HepG2 (cell line): ENCODE measurements around the gene LDLRAD4. TPM values are rescaled to one million over a fixed set of nuclear protein-coding genes. Genes with fewer than 3 reads are reported as not detected.

Experiments
- ATAC-seq: fragments of 200-7000 bp; cut with Tn5 transposase; 3 replicates; pipeline ENCODE4 v1.9.1; 2020; ENCODE audit warnings: mild to moderate bottlenecking, moderate library complexity
- BruUV-seq: library from RNA; stranded (reverse); fragments of 400-500 nt; replicated peaks from 2 replicates; lab custom pipeline; 2021; lab: Mats Ljungman, UMichigan
- CTCF ChIA-PET: fragments of 300-600 bp; formaldehyde crosslinking; extraction: SDS; loops from one replicate; lab custom pipeline; 2021; ENCODE audit warnings: low total read pairs, inconsistent platforms, low intra/inter-chr PET ratio; lab: Yijun Ruan, JAX
- POLR2A ChIA-PET: fragments of 350-600 bp; sonication (Branson Sonifier 250); formaldehyde crosslinking; loops from one replicate; lab custom pipeline; 2020; ENCODE audit warnings: antibody characterized with exemption, inconsistent platforms; lab: Yijun Ruan, JAX
- DNase-seq: peaks from one replicate; pipeline ENCODE4 v3.0.0-alpha.2; 2015; ENCODE audit warnings: low spot score
- FAIRE-seq: peaks from 3 replicates; lab custom pipeline; 2011; peaks lifted over from hg19 to GRCh38; lab: Jason Lieb, UNC
- H2AFZ ChIP-seq: one replicate; pipeline ENCODE4 v1.6.1; 2011; ENCODE audit warnings: low read length, inconsistent platforms
- H3K27ac ChIP-seq: fragments of 300-600 bp; 3 replicates; pipeline ENCODE4 v1.8.0; 2011; ENCODE audit warnings: mixed run types, mild to moderate bottlenecking, mixed read lengths, low read length, inconsistent platforms; ENCODE audit not compliant: insufficient read depth; ENCODE audit errors: extremely low read length
- H3K27me3 ChIP-seq, 2 experiments: fragments of 200-600 bp in 1 of 2; 2 replicates in 1 of 2; 3 replicates in 1 of 2; pipeline versions ENCODE4 v1.6.0 to v1.8.0; 2011; ENCODE audit warnings: low read length in 2 of 2, mild to moderate bottlenecking in 2 of 2, moderate library complexity in 2 of 2, inconsistent platforms in 1 of 2; ENCODE audit not compliant: insufficient read depth in 2 of 2, control insufficient read depth in 1 of 2
- H3K36me3 ChIP-seq, 2 experiments: fragments of 200-600 bp in 1 of 2; replicated peaks in 1 of 2; 2 replicates in 1 of 2; 3 replicates in 1 of 2; pipeline versions ENCODE4 v1.5.1 to v1.8.0; 2011; ENCODE audit warnings: low read length in 2 of 2, inconsistent platforms in 1 of 2; ENCODE audit not compliant: insufficient read depth in 2 of 2, control insufficient read depth in 1 of 2
- H3K4me1 ChIP-seq: 2 replicates; pipeline ENCODE4 v1.5.1; 2012; ENCODE audit warnings: low read length, inconsistent platforms; ENCODE audit not compliant: insufficient read depth
- H3K4me2 ChIP-seq: 2 replicates; pipeline ENCODE4 v1.6.0; 2011; ENCODE audit warnings: low read depth, low read length, inconsistent platforms
- H3K4me3 ChIP-seq, 3 experiments: fragments of 200-600 bp in 1 of 3; sonication (generic), shearing (Covaris generic) in 1 of 3; replicated peaks in 1 of 3; 2 replicates each; pipeline ENCODE4 v1.5.1; 2011 to 2016; ENCODE audit warnings: low read length in 3 of 3, inconsistent platforms in 2 of 3, low read depth in 2 of 3, mild to moderate bottlenecking in 2 of 3, control low read depth in 1 of 3, mixed read lengths in 1 of 3; ENCODE audit not compliant: insufficient read depth in 1 of 3
- H3K79me2 ChIP-seq: one replicate; pipeline ENCODE4 v1.6.1; 2011; ENCODE audit warnings: low read length, inconsistent platforms; ENCODE audit not compliant: insufficient read depth
- H3K9ac ChIP-seq: 2 replicates; pipeline ENCODE4 v1.6.0; 2011; ENCODE audit warnings: mild to moderate bottlenecking, low read depth, low read length, inconsistent platforms; ENCODE audit not compliant: insufficient read depth
- H3K9me3 ChIP-seq: 2 replicates; pipeline ENCODE4 v1.5.1; 2012; ENCODE audit warnings: mild to moderate bottlenecking, low read length
- H4K20me1 ChIP-seq: 2 replicates; pipeline ENCODE4 v1.6.0; 2011; ENCODE audit warnings: inconsistent platforms, mild to moderate bottlenecking, low read length, moderate library complexity; ENCODE audit not compliant: insufficient read depth
- FOXP4 ChIP-seq: sonication (generic); formaldehyde crosslinking; IDR thresholded peaks from 2 replicates; pipeline ENCODE4 v1.4.0; 2020; ENCODE audit warnings: missing genetic modification reagents
- HCFC1 ChIP-seq: fragments of 150-350 bp; IDR thresholded peaks from 2 replicates; pipeline ENCODE4 v1.6.1; 2014; ENCODE audit warnings: low read depth, low read length
- JUN ChIP-seq: sonication (generic); formaldehyde crosslinking; IDR thresholded peaks from 2 replicates; pipeline ENCODE4 v1.4.0; 2020; ENCODE audit warnings: mild to moderate bottlenecking, missing genetic modification reagents
- KLF16 ChIP-seq, 2 experiments: sonication (generic) in 1 of 2; formaldehyde crosslinking in 1 of 2; IDR thresholded peaks; 2 replicates each; pipeline versions ENCODE4 v1.6.1 to v1.8.0; 2016 to 2023; ENCODE audit warnings: missing genetic modification reagents in 2 of 2, missing compliant biosample characterization in 1 of 2
- NFKB2 ChIP-seq: sonication (generic); formaldehyde crosslinking; IDR thresholded peaks from 2 replicates; pipeline ENCODE4 v1.4.0; 2020; ENCODE audit warnings: missing genetic modification reagents, borderline replicate concordance
- SIX4 ChIP-seq: sonication (generic); formaldehyde crosslinking; IDR thresholded peaks from 2 replicates; pipeline ENCODE4 v1.4.0; 2020; ENCODE audit warnings: missing genetic modification reagents
- SRF ChIP-seq: IDR thresholded peaks from 2 replicates; pipeline ENCODE4 v1.6.1; 2011; ENCODE audit warnings: mild to moderate bottlenecking, low read depth, low read length, moderate library complexity
- ZBTB1 ChIP-seq: sonication (generic); formaldehyde crosslinking; IDR thresholded peaks from 2 replicates; pipeline ENCODE4 v1.4.0; 2020; ENCODE audit warnings: missing genetic modification reagents, borderline replicate concordance
- ZNF138 ChIP-seq: sonication (generic); formaldehyde crosslinking; IDR thresholded peaks from 2 replicates; pipeline ENCODE4 v1.5.0; 2020; ENCODE audit warnings: mild to moderate bottlenecking, low read depth, missing genetic modification reagents
- ZNF34 ChIP-seq: sonication (generic); formaldehyde crosslinking; IDR thresholded peaks from 2 replicates; pipeline ENCODE4 v1.4.0; 2020; ENCODE audit warnings: mild to moderate bottlenecking, missing genetic modification reagents, borderline replicate concordance
- ZNF468 ChIP-seq: sonication (generic); formaldehyde crosslinking; IDR thresholded peaks from 2 replicates; pipeline ENCODE4 v1.8.0; 2022; ENCODE audit warnings: mild to moderate bottlenecking, moderate library complexity, missing genetic modification reagents
- ZNF678 ChIP-seq: sonication (generic); formaldehyde crosslinking; IDR thresholded peaks from 2 replicates; pipeline ENCODE4 v1.4.0; 2020; ENCODE audit warnings: mild to moderate bottlenecking, missing genetic modification reagents
- ZNF691 ChIP-seq: sonication (generic); formaldehyde crosslinking; IDR thresholded peaks from 2 replicates; pipeline ENCODE4 v1.4.0; 2020; ENCODE audit warnings: missing genetic modification reagents, low read depth, mild to moderate bottlenecking, borderline replicate concordance
- ZNF740 ChIP-seq: sonication (generic); formaldehyde crosslinking; IDR thresholded peaks from 2 replicates; pipeline ENCODE4 v1.4.0; 2020; ENCODE audit warnings: missing genetic modification reagents
- ZNF746 ChIP-seq: sonication (generic); formaldehyde crosslinking; IDR thresholded peaks from 2 replicates; pipeline ENCODE4 v1.8.0; 2022; ENCODE audit warnings: mild to moderate bottlenecking, missing genetic modification reagents
- ZNF768 ChIP-seq: sonication (generic); formaldehyde crosslinking; IDR thresholded peaks from 2 replicates; pipeline ENCODE4 v1.4.0; 2020; ENCODE audit warnings: missing genetic modification reagents
- WGBS: methylation state at CpG from one replicate; pipeline ENCODE4 v1.1.6; 2017; ENCODE audit warnings: low lambda C conversion rate; 5-methylcytosine and 5-hydroxymethylcytosine counted together
- in situ Hi-C: cut with HindIII; loops from 2 replicates; pipeline ENCODE4 v1.10.0; 2017; ENCODE audit warnings: low pct_unique_long_range_greater_than_20kb; ENCODE audit not compliant: extremely low pct_ligation_motif_present
- intact Hi-C: fragments of 100-400 bp; cut with micrococcal nuclease; formaldehyde crosslinking; loops from one replicate; pipeline ENCODE4 v1.10.0; 2022; ENCODE audit not compliant: unreplicated experiment
- polyA plus RNA-seq, 8 experiments: library from polyadenylated mRNA; depleted of rRNA in 3 of 8; stranded (reverse) in 7 of 8; unstranded in 1 of 8; fragments of >200 nt; fragmentation: Illumina TruSeq in 4 of 8; extraction: Trizol in 4 of 8; gene quantifications; 2 replicates each; pipeline versions ENCODE4 v1.2.1 to v1.2.3, GENCODE V29; 2011 to 2016; ENCODE audit warnings: low read depth in 4 of 8, missing spikeins in 1 of 8, mixed read lengths in 1 of 8; ENCODE audit not compliant: insufficient read depth in 1 of 8
- total RNA-seq, 5 experiments: library from RNA; depleted of rRNA; stranded (reverse); fragments of >200 nt; fragmentation: Illumina TruSeq; extraction: Trizol; gene quantifications; 2 replicates each; pipeline ENCODE4 v1.2.3, GENCODE V29; 2016; ENCODE audit warnings: low read depth in 1 of 5

Gene LDLRAD4
- total and polyA plus RNA-seq, 2 of the 13 experiments (the other 11 are each of a cell fraction or from before 2014, with no cell fraction given) = 13.6 to 20.9 TPM

GRCh38 chr18:13275075-13275474 lies 56.5 kb downstream of the LDLRAD4 start (continued):
- TF ChIP-seq ZNF678 = no peak

DNA sequence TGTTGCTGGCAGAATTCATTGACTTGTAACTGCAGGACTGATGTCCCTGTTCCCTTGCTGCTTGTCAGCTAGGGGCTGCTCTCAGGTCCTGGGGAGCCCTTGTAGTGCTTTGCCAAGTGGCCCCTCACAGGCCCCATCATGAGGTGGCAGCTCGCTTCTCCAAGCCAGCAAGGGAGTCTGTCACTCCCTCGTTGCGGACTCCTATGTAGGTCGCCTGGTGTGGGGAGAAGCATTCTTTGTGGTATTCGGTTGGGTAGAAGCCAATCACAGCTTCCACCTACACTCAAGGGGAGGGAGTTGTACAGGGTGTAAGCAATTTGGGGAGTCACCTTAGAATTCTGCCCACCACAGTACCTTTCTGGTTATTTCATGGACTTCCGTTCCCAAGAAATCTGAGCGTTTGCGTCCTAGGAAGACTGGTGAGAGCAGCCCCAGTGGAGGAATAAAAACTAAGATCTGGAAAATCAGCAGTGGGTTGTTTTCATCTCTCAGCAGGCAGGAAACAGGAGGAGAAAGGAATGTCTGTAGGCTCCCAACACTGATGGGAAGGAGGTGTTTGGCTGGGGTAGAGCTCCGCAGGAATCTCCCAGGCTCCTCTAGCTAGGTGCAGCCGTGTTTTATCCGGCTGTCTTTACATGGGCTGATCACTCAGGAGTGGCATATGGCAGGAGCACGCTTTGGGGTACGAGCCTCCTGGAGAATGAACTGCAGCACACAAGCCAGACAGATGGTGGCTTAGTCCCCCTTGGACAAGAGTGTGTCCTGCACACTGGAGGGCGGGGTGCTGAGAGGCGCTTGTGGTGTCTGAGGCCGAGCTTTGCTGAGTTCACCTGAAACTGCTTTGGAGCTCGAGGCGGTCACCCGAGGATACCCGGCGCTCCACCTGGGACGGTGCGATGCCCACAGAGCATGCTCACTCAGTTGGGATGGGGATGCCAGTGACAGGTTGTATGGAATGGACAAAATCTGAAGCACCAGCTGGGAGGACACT lies 58.3 kb downstream of the LDLRAD4 start:
- TF ChIP-seq FOXP4 (CRISPR knock-in tag) (no peak), ZNF138 (CRISPR knock-in tag) (no peak), ZNF468 (CRISPR knock-in tag) (no peak), SRF (no peak), ZNF768 (CRISPR knock-in tag) (no peak), ZNF740 (CRISPR knock-in tag) (no peak), KLF16 (CRISPR knock-in tag; IDR thresholded peaks at IDR 0.05) (no peak), NFKB2 (CRISPR knock-in tag) (no peak), SIX4 (CRISPR knock-in tag) (no peak), JUN (no peak), ZNF691 (CRISPR knock-in tag) (no peak), ZNF34 (CRISPR knock-in tag) (no peak), ZBTB1 (no peak), ZNF746 (no peak), HCFC1 (no peak)
- H3K4me1 ChIP-seq = peaks cover 21% of the 10 kb centered on the region
- no peaks in the 10 kb centered on the region for H3K9me3 ChIP-seq
- DNase-seq (no peak), ATAC-seq (no peak), FAIRE-seq (no peak)
- in situ Hi-C loops (no loop called here), intact Hi-C loops (no loop called here)
- no peak overlapping the region for H2AFZ ChIP-seq
- no peak overlapping the region for H3K9ac ChIP-seq
- no peak overlapping the region for H3K27ac ChIP-seq
- no peaks in the 10 kb centered on the region for H3K27me3 ChIP-seq
- whole genome bisulfite sequencing = 98% methylated on average over 13 of the region's 23 CpGs
- H3K4me3 ChIP-seq = no peak overlapping the region
- ChIA-PET POLR2A (no interaction called here), CTCF (no interaction called here)
- BruUV-seq = no TSS peak
- H3K4me2 ChIP-seq = no peak overlapping the region
- H3K36me3 ChIP-seq = 0 out of 5 replicates have a peak, but pooled peaks cover 0 to 6% of the 10 kb centered on the region in 2 experiments
- peaks cover 3% of the 10 kb centered on the region for H3K79me2 ChIP-seq
- no peaks in the 10 kb centered on the region for H4K20me1 ChIP-seq
